OCI-LY7 (cell line): ENCODE measurements around the gene PDZD7. TPM values are rescaled to one million over a fixed set of nuclear protein-coding genes. Genes with fewer than 3 reads are reported as not detected.

Experiments used
- BruUV-seq: library from RNA; stranded (reverse); fragments of 400-500 nt; replicated peaks from 2 replicates; lab custom pipeline; 2021; lab: Mats Ljungman, UMichigan
- CTCF ChIA-PET: fragments of 300-600 bp; sonication (Branson Sonifier 250); formaldehyde crosslinking; loops from one replicate; lab custom pipeline; 2022; ENCODE audit warnings: antibody characterized with exemption; ENCODE audit not compliant: unreplicated experiment; lab: Charles Lee
- POLR2A ChIA-PET: fragments of 300-600 bp; sonication (Branson Sonifier 250); formaldehyde crosslinking; loops from one replicate; lab custom pipeline; 2022; ENCODE audit warnings: antibody characterized with exemption; lab: Charles Lee
- DNase-seq: peaks from one replicate; pipeline ENCODE4 v3.0.0-alpha.2; 2015; ENCODE audit warnings: low spot score
- H2AFZ ChIP-seq: fragments of 200-600 bp; sonication (generic), shearing (Covaris generic); 2 replicates; pipeline ENCODE4 v1.6.1; 2014; ENCODE audit warnings: mild to moderate bottlenecking, antibody characterized with exemption, low read length, moderate library complexity
- H3K27ac ChIP-seq: fragments of 200-600 bp; sonication (generic); 2 replicates; pipeline ENCODE4 v1.5.1; 2014; ENCODE audit warnings: mixed run types, low read depth, mild to moderate bottlenecking, moderate library complexity, low read length, inconsistent platforms; ENCODE audit not compliant: poor library complexity, severe bottlenecking
- H3K36me3 ChIP-seq: fragments of 200-600 bp; sonication (generic); 2 replicates; pipeline ENCODE4 v1.6.1; 2014; ENCODE audit warnings: mild to moderate bottlenecking, antibody characterized with exemption, low read length, moderate library complexity, mixed read lengths; ENCODE audit not compliant: insufficient read depth
- H3K4me1 ChIP-seq: fragments of 200-600 bp; sonication (generic); 2 replicates; pipeline ENCODE4 v1.5.1; 2014; ENCODE audit warnings: mild to moderate bottlenecking, low read length; ENCODE audit not compliant: insufficient read depth, poor library complexity, severe bottlenecking
- H3K4me2 ChIP-seq: fragments of 200-600 bp; sonication (generic); 2 replicates; pipeline ENCODE4 v1.6.1; 2014; ENCODE audit warnings: mild to moderate bottlenecking, low read length
- H3K4me3 ChIP-seq: fragments of 200-600 bp; sonication (generic); 2 replicates; pipeline ENCODE4 v1.5.1; 2014; ENCODE audit warnings: mild to moderate bottlenecking, low read depth, low read length; ENCODE audit not compliant: poor library complexity, severe bottlenecking
- H3K79me2 ChIP-seq: fragments of 200-600 bp; sonication (generic); 2 replicates; pipeline ENCODE4 v1.6.1; 2016; ENCODE audit warnings: low read depth, mild to moderate bottlenecking, low read length, moderate library complexity, mixed read lengths; ENCODE audit not compliant: insufficient read depth
- H3K9me2 ChIP-seq: fragments of 200-600 bp; sonication (generic); 2 replicates; pipeline ENCODE4 v1.6.1; 2016; ENCODE audit warnings: mild to moderate bottlenecking, low read length, mixed read lengths; ENCODE audit not compliant: insufficient read depth
- H3K9me3 ChIP-seq: fragments of 200-600 bp; sonication (generic); 2 replicates; pipeline ENCODE4 v1.6.1; 2014; ENCODE audit warnings: mild to moderate bottlenecking, mixed run types, low read length, mixed read lengths
- H4K20me1 ChIP-seq: fragments of 200-600 bp; sonication (generic); 2 replicates; pipeline ENCODE4 v1.6.1; 2014; ENCODE audit warnings: mild to moderate bottlenecking, antibody characterized with exemption, low read length, moderate library complexity, mixed read lengths; ENCODE audit not compliant: insufficient read depth
- EZH2phosphoT487 ChIP-seq: fragments of 200-600 bp; sonication (generic); IDR thresholded peaks from 2 replicates; pipeline ENCODE4 v1.6.1; 2018; ENCODE audit warnings: low read depth, borderline replicate concordance, mild to moderate bottlenecking, mixed run types, antibody characterized with exemption, low read length, moderate library complexity, mixed read lengths
- intact Hi-C: fragments of 100-400 bp; cut with micrococcal nuclease; formaldehyde crosslinking; loops from one replicate; pipeline ENCODE4 v1.10.0; 2022; ENCODE audit not compliant: unreplicated experiment
- total RNA-seq, 2 experiments: library from RNA; depleted of rRNA in 1 of 2; stranded (reverse); fragments of >200 nt in 1 of 2; shearing (Covaris generic) in 1 of 2; gene quantifications; 2 replicates each; pipeline ENCODE4 v1.2.3, GENCODE V29; 2014 to 2022
- TF ChIP-seq, protein P1 (sequence below): fragments of 200-600 bp; sonication (generic); conservative IDR thresholded peaks from 2 replicates; pipeline ENCODE4 v1.5.1; 2014; ENCODE audit warnings: mild to moderate bottlenecking, antibody characterized with exemption, low read length, moderate library complexity, mixed read lengths

The PDZD7 gene
- total RNA-seq, 2 experiments from 2014 or later = 1.6 to 2.1 TPM

GRCh38 chr10:101040061-101040460 is 9.1 kb upstream of the PDZD7 start:
- DNase-seq = no peak
- Histone ChIP-seq H3K36me3 (no peaks in the 10 kb centered on the region), H3K4me2 (no peak overlapping the region), H3K79me2 (no peaks in the 10 kb centered on the region), H2AFZ (no peak overlapping the region), H3K4me1 (peaks cover 32% of the 10 kb centered on the region), H3K4me3 (no peak overlapping the region), H3K9me2 (no peaks in the 10 kb centered on the region), H3K9me3 (no peaks in the 10 kb centered on the region), H4K20me1 (no peaks in the 10 kb centered on the region), H3K27ac (no peak overlapping the region)
- BruUV-seq = no TSS peak
- POLR2A ChIA-PET = no interaction called here
- CTCF ChIA-PET = interaction anchor here (1.0 kb wide), 1 partner anchor 102 kb away, joined by 3 read pairs; no protein-coding TSS in a partner anchor
- no peak for TF ChIP-seq EZH2phosphoT487
- TF ChIP-seq, protein P1, sequence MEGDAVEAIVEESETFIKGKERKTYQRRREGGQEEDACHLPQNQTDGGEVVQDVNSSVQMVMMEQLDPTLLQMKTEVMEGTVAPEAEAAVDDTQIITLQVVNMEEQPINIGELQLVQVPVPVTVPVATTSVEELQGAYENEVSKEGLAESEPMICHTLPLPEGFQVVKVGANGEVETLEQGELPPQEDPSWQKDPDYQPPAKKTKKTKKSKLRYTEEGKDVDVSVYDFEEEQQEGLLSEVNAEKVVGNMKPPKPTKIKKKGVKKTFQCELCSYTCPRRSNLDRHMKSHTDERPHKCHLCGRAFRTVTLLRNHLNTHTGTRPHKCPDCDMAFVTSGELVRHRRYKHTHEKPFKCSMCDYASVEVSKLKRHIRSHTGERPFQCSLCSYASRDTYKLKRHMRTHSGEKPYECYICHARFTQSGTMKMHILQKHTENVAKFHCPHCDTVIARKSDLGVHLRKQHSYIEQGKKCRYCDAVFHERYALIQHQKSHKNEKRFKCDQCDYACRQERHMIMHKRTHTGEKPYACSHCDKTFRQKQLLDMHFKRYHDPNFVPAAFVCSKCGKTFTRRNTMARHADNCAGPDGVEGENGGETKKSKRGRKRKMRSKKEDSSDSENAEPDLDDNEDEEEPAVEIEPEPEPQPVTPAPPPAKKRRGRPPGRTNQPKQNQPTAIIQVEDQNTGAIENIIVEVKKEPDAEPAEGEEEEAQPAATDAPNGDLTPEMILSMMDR = no peak
- intact Hi-C loops = no loop called here

DNA sequence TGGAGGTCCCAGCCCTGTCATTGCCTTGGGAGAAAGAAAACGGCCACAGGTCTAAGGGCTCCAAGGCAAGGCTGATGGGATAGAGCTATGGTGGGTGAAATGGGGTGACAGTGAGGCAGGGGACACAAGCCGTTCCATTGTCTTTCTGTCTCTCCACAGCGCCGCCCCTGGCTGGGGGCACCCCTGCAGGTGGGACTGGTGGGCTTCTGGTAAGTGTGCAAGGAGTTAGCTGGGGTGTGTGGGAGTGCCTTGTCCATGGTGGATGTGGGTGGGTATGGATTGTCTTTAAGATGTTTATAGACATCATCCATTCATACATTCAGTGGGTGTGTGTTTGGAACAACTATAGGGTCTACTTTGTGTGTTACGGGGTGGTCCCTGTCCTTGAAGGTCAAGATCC is 7.6 kb upstream of the PDZD7 start:
- Histone ChIP-seq H3K27ac (no peak overlapping the region), H3K9me2 (no peaks in the 10 kb centered on the region), H3K36me3 (no peaks in the 10 kb centered on the region), H3K79me2 (no peaks in the 10 kb centered on the region), H4K20me1 (no peaks in the 10 kb centered on the region), H3K9me3 (no peaks in the 10 kb centered on the region), H3K4me3 (no peak overlapping the region), H2AFZ (no peak overlapping the region), H3K4me2 (no peak overlapping the region), H3K4me1 (peaks cover 28% of the 10 kb centered on the region)
- CTCF ChIA-PET = no interaction called here
- TF ChIP-seq, protein P1 = no peak
- no peak for TF ChIP-seq EZH2phosphoT487
- POLR2A ChIA-PET = no interaction called here
- intact Hi-C loops = no loop called here
- BruUV-seq = no TSS peak
- DNase-seq = no peak

- CTCF ChIA-PET = interaction anchor here (0.7 kb wide), 1 partner anchor 1255 kb away, joined by 3 read pairs; no protein-coding TSS in a partner anchor
- intact Hi-C loops = no loop called here
Observed at GRCh38 chr10:101036726-101037125, 5.8 kb upstream of the PDZD7 start.

More at GRCh38 chr10:101036726-101037125, 5.8 kb upstream of the PDZD7 start:
- no peaks in the 10 kb centered on the region for H3K36me3 ChIP-seq
- H3K4me2 ChIP-seq = no peak overlapping the region
- DNase-seq = no peak
- TF ChIP-seq EZH2phosphoT487 = no peak
- TF ChIP-seq, protein P1 = no peak
- no TSS peak for BruUV-seq
- no peak overlapping the region for H3K27ac ChIP-seq
- POLR2A ChIA-PET = no interaction called here
- no peaks in the 10 kb centered on the region for H3K9me3 ChIP-seq
- peaks cover 14% of the 10 kb centered on the region for H3K4me1 ChIP-seq
- no peaks in the 10 kb centered on the region for H4K20me1 ChIP-seq
- H2AFZ ChIP-seq = no peak overlapping the region
- no peak overlapping the region for H3K4me3 ChIP-seq
- H3K79me2 ChIP-seq = no peaks in the 10 kb centered on the region
- H3K9me2 ChIP-seq = no peaks in the 10 kb centered on the region
